A549 (cell line): ENCODE results near the gene KLKB1. TPM values are rescaled to one million over a fixed set of nuclear protein-coding genes. Genes with fewer than 3 reads are reported as not detected.

ENCODE experiments used
- ATAC-seq, 2 experiments: fragments of 200-7000 bp in 1 of 2; fragments of >200 bp in 1 of 2; cut with Nextera tagmentation in 1 of 2; cut with Tn5 transposase in 1 of 2; 3 replicates each; pipeline versions ENCODE4 v1.8.0 to v1.9.1; 2018 to 2020; ENCODE audit warnings: mild to moderate bottlenecking in 1 of 2, moderate library complexity in 1 of 2
- CTCF ChIA-PET: fragments of 300-600 bp; sonication (Branson Sonifier 250); formaldehyde crosslinking; extraction: SDS; loops from one replicate; lab custom pipeline; 2021; ENCODE audit warnings: antibody characterized with exemption, inconsistent platforms; lab: Yijun Ruan, JAX
- POLR2A ChIA-PET: fragments of 350-600 bp; formaldehyde crosslinking; extraction: SDS; loops from one replicate; lab custom pipeline; 2021; ENCODE audit warnings: antibody characterized with exemption, inconsistent platforms; lab: Yijun Ruan, JAX
- DNase-seq, 2 experiments: peaks; one replicate each; pipeline versions ENCODE4 v3.0.0 to v3.0.0-alpha.2; 2011 to 2016; ENCODE audit warnings: low read depth in 1 of 2, low spot score in 1 of 2
- FAIRE-seq: peaks from 2 replicates; lab custom pipeline; 2011; peaks lifted over from hg19 to GRCh38; lab: Jason Lieb, UNC
- H3K27ac ChIP-seq, 2 experiments: fragments of >200 bp; sonication (Bioruptor Twin); formaldehyde crosslinking; 3 replicates each; pipeline ENCODE4 v1.5.1; 2016 to 2017
- H3K4me1 ChIP-seq: fragments of >200 bp; sonication (Bioruptor Twin); formaldehyde crosslinking; 3 replicates; pipeline ENCODE4 v1.6.1; 2016
- H3K4me2 ChIP-seq: fragments of >200 bp; sonication (Bioruptor Twin); formaldehyde crosslinking; 3 replicates; pipeline ENCODE4 v1.6.1; 2016
- H3K4me3 ChIP-seq: fragments of >200 bp; sonication (Bioruptor Twin); formaldehyde crosslinking; 3 replicates; pipeline ENCODE4 v1.5.1; 2016
- H3K9me3 ChIP-seq: fragments of >200 bp; sonication (Bioruptor Twin); formaldehyde crosslinking; 3 replicates; pipeline ENCODE4 v1.6.1; 2016
- ATOH8 ChIP-seq: fragments of 250-450 bp; sonication (Bioruptor Pico); IDR thresholded peaks from 2 replicates; pipeline ENCODE4 v1.5.0; 2020; ENCODE audit warnings: low read depth, mild to moderate bottlenecking, moderate library complexity
- BCL3 ChIP-seq: fragments of >200 bp; sonication (Bioruptor Twin); formaldehyde crosslinking; IDR thresholded peaks from 3 replicates; pipeline ENCODE4 v1.6.1; 2016
- BHLHE40 ChIP-seq: IDR thresholded peaks from 2 replicates; pipeline ENCODE4 v1.6.1; 2012; ENCODE audit warnings: low read depth, low read length, inconsistent platforms
- CHD4 ChIP-seq: fragments of 200-600 bp; sonication (generic); IDR thresholded peaks from 2 replicates; pipeline ENCODE4 v1.6.1; 2016; ENCODE audit warnings: antibody characterized with exemption, mild to moderate bottlenecking, borderline replicate concordance
- E2F6 ChIP-seq: IDR thresholded peaks from 2 replicates; pipeline ENCODE4 v1.6.1; 2012; ENCODE audit warnings: low read depth, borderline replicate concordance
- EHF ChIP-seq: fragments of 250-450 bp; sonication (Bioruptor Pico); IDR thresholded peaks from 2 replicates; pipeline ENCODE4 v1.5.0; 2020; ENCODE audit warnings: mild to moderate bottlenecking
- FOSB ChIP-seq: fragments of 250-450 bp; sonication (Bioruptor Pico); IDR thresholded peaks from 2 replicates; pipeline ENCODE4 v1.5.0; 2020; ENCODE audit warnings: mild to moderate bottlenecking, moderate library complexity
- FOXS1 ChIP-seq: fragments of 250-450 bp; sonication (Bioruptor Pico); IDR thresholded peaks from 2 replicates; pipeline ENCODE4 v1.5.0; 2020; ENCODE audit warnings: mild to moderate bottlenecking, moderate library complexity
- HDAC2 ChIP-seq: fragments of 200-600 bp; sonication (generic); IDR thresholded peaks from 2 replicates; pipeline ENCODE4 v1.6.1; 2016
- HEYL ChIP-seq: fragments of 250-450 bp; sonication (Bioruptor Pico); IDR thresholded peaks from 2 replicates; pipeline ENCODE4 v1.8.0; 2021; ENCODE audit warnings: mild to moderate bottlenecking, moderate library complexity
- HOXA7 ChIP-seq: fragments of 250-450 bp; sonication (Bioruptor Pico); IDR thresholded peaks from 2 replicates; pipeline ENCODE4 v1.5.0; 2020; ENCODE audit warnings: mild to moderate bottlenecking, moderate library complexity
- JUN ChIP-seq, 2 experiments: fragments of >200 bp; sonication (Bioruptor Twin); formaldehyde crosslinking; IDR thresholded peaks; 2 replicates in 1 of 2; 3 replicates in 1 of 2; pipeline ENCODE4 v1.6.1; 2016 to 2017
- JUNB ChIP-seq: fragments of >200 bp; sonication (Bioruptor Twin); formaldehyde crosslinking; IDR thresholded peaks from 2 replicates; pipeline ENCODE4 v1.6.1; 2016
- KDM1A ChIP-seq: fragments of 200-600 bp; sonication (generic); IDR thresholded peaks from 2 replicates; pipeline ENCODE4 v1.6.1; 2016; ENCODE audit warnings: low read depth, mild to moderate bottlenecking
- MAX ChIP-seq: IDR thresholded peaks from 2 replicates; pipeline ENCODE4 v1.6.1; 2012
- MYC ChIP-seq: IDR thresholded peaks from 2 replicates; pipeline ENCODE4 v1.6.1; 2012; ENCODE audit warnings: mild to moderate bottlenecking, inconsistent platforms, low read length, improper control_type of control experiment, borderline replicate concordance
- NPAS2 ChIP-seq: fragments of 250-450 bp; sonication (Bioruptor Pico); IDR thresholded peaks from 2 replicates; pipeline ENCODE4 v1.8.0; 2022; ENCODE audit warnings: mild to moderate bottlenecking, moderate library complexity, borderline replicate concordance
- POLR2AphosphoS2 ChIP-seq: conservative IDR thresholded peaks from 2 replicates; pipeline ENCODE4 v1.6.1; 2012; ENCODE audit warnings: low read length, improper control_type of control experiment, inconsistent platforms
- RAD21 ChIP-seq, 2 experiments: fragments of >200 bp in 1 of 2; sonication (Bioruptor Twin) in 1 of 2; formaldehyde crosslinking in 1 of 2; IDR thresholded peaks in 1 of 2; conservative IDR thresholded peaks in 1 of 2; 2 replicates in 1 of 2; 3 replicates in 1 of 2; pipeline ENCODE4 v1.6.1; 2012 to 2018; ENCODE audit warnings: inconsistent platforms in 1 of 2
- RARB ChIP-seq: fragments of 250-450 bp; sonication (Bioruptor Pico); IDR thresholded peaks from 2 replicates; pipeline ENCODE4 v1.8.0; 2021; ENCODE audit warnings: mild to moderate bottlenecking, moderate library complexity
- REST ChIP-seq: fragments of 200-600 bp; sonication (generic); IDR thresholded peaks from 2 replicates; pipeline ENCODE4 v1.6.1; 2016; ENCODE audit warnings: antibody characterized with exemption, mild to moderate bottlenecking, moderate library complexity
- RNF2 ChIP-seq: fragments of 200-600 bp; sonication (generic); IDR thresholded peaks from 2 replicates; pipeline ENCODE4 v1.6.1; 2016; ENCODE audit warnings: low read depth, mild to moderate bottlenecking, antibody characterized with exemption, moderate library complexity, borderline replicate concordance
- SREBF2 ChIP-seq: fragments of 450-650 bp; IDR thresholded peaks from 2 replicates; pipeline ENCODE4 v1.6.1; 2014; ENCODE audit warnings: mild to moderate bottlenecking, moderate library complexity
- ZFP36 ChIP-seq: fragments of 450-650 bp; IDR thresholded peaks from 2 replicates; pipeline ENCODE4 v1.6.1; 2014; ENCODE audit warnings: borderline replicate concordance; ENCODE audit not compliant: partially characterized antibody
- ZSCAN20 ChIP-seq: fragments of 250-450 bp; sonication (Bioruptor Pico); IDR thresholded peaks from 2 replicates; pipeline ENCODE4 v1.8.0; 2022; ENCODE audit warnings: mild to moderate bottlenecking, moderate library complexity
- WGBS: methylation state at CpG from one replicate; pipeline ENCODE4 v1.1.6; 2017; ENCODE audit errors: missing lambda C conversion rate; 5-methylcytosine and 5-hydroxymethylcytosine counted together
- polyA plus RNA-seq, 4 experiments: library from polyadenylated mRNA; depleted of rRNA in 3 of 4; stranded (reverse); fragments of >200 nt; fragmentation: RNase III in 1 of 4; extraction: RNeasy Plus Mini Kit Qiagen cat#74134 plus additional on column Dnase treatment in 1 of 4; gene quantifications; 2 replicates in 3 of 4; 3 replicates in 1 of 4; pipeline ENCODE4 v1.2.3, GENCODE V29; 2011 to 2017
- TF ChIP-seq, protein P1 (sequence below): fragments of 150-350 bp; IDR thresholded peaks from 2 replicates; pipeline ENCODE4 v1.6.1; 2014; ENCODE audit warnings: low read depth, mild to moderate bottlenecking, low read length

The KLKB1 gene
- polyA plus RNA-seq, 2 of the 4 experiments (the other 2 are of a cell fraction) = 0.08 TPM; not detected in 1

GRCh38 chr4:186191200-186192065 lies 35.9 kb upstream of the KLKB1 start, which contains the start of gene CYP4V2 (continued):
- TF ChIP-seq CHD4 (no peak), HDAC2 (peak; percentile 41; the same call in 1 of the 2 replicates), KDM1A (no peak), RNF2 (no peak; the same call in 1 of the 2 replicates), REST (no peak), FOXS1 (no peak), SREBF2 (no peak), MYC (no peak), E2F6 (no peak), HEYL (CRISPR knock-in tag) (no peak), RAD21 (conservative IDR thresholded peaks at IDR 0.05 in 1 of 2, IDR thresholded peaks at IDR 0.05 in 1 of 2) (no peak), ZFP36 (no peak), BCL3 (no peak), EHF (no peak), NPAS2 (CRISPR knock-in tag) (no peak), BHLHE40 (no peak), RARB (CRISPR knock-in tag) (no peak), FOSB (no peak)
- TF ChIP-seq, protein P1, sequence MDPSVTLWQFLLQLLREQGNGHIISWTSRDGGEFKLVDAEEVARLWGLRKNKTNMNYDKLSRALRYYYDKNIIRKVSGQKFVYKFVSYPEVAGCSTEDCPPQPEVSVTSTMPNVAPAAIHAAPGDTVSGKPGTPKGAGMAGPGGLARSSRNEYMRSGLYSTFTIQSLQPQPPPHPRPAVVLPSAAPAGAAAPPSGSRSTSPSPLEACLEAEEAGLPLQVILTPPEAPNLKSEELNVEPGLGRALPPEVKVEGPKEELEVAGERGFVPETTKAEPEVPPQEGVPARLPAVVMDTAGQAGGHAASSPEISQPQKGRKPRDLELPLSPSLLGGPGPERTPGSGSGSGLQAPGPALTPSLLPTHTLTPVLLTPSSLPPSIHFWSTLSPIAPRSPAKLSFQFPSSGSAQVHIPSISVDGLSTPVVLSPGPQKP = no peak
- TF ChIP-seq, all 56 proteins: peak for 6

GRCh38 chr4:186192066-186192612 lies 35.2 kb upstream of the KLKB1 start:
- 26% methylated on average over 16 of the region's 22 CpGs for WGBS
- H3K27ac ChIP-seq = peak overlapping the region; percentile 83 to 97
- ATAC-seq = peak; percentile 51 to 53; a peak in 5 of 6 replicates
- peak overlapping the region; percentile 75 for H3K4me3 ChIP-seq
- peak overlapping the region; percentile 72 for H3K4me2 ChIP-seq
- TF ChIP-seq JUN (IDR thresholded peaks at IDR 0.05) (no peak), CHD4 (no peak), ZSCAN20 (CRISPR knock-in tag) (no peak), ATOH8 (CRISPR knock-in tag) (no peak), POLR2AphosphoS2 (no peak), MAX (no peak), JUNB (no peak), HOXA7 (no peak)
- no peak for FAIRE-seq
- ChIA-PET CTCF (interaction anchor here (0.7 kb wide), 1 partner anchor 10 kb away, joined by 3 read pairs; no protein-coding TSS in a partner anchor), POLR2A (no interaction called here)
- peaks cover 4% of the 10 kb centered on the region; the same call in 1 of the 3 replicates for H3K4me1 ChIP-seq
- DNase-seq = peak in 1 of 2 experiments; percentile 23
- H3K9me3 ChIP-seq = no peaks in the 10 kb centered on the region
